Measurements from ENCODE around the gene USP3. TPM values are rescaled to one million over a fixed set of nuclear protein-coding genes. Genes with fewer than 3 reads are reported as not detected.

The USP3 gene
- polyA plus RNA-seq, 1 donor (not counting 4 experiments of a cell fraction or from before 2014, with no cell fraction given) = 16.2 TPM

DNA sequence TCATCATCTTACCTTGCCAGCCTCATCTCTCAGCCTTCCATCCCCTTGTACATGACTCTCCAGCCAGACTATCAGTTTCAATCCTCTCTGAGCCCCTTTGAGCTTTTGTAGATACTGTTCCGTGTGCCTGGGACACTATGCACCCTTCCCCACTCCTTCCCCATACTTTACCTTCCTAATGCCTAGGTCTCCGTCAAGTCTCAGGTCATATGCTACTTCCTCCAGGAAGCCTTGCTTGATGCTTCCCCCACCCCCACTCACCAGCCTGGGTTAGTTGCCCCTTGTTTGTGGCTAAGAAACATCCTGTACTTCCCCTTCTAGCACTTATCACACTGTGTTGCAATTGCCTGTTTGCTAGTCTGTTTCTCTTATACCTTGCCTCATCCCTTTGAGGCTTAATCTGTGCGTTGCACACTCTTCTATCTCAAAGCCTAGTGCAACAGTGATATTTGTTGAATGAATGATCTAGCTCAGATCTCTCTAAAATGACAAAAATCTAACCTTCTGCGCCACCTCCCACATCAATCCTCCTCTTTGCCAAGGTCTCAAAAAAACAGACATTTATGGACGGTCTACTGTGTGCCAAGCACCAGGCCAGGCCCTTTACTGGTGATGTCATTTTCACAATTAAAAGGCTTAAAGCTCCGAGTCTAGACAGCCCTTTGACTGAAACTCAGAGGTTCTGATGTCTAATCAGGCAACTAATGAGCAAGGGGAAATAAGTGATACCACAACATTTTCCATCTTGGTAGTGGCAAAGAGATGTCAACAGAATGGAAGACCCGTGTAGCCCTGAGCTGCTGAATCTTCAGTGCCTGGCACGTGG is 6.5 kb upstream of the USP3 start:
- FAIRE-seq = no peak
- Histone ChIP-seq H2AFZ (ENCODE audit: control insufficient read depth, low read length) (no peak overlapping the region), H4K20me1 (ENCODE audit: control insufficient read depth, extremely low read depth, insufficient read depth, low read length) (no peaks in the 10 kb centered on the region), H3K4me1 (ENCODE audit: control insufficient read depth, extremely low read depth, insufficient read depth, low read length) (peaks cover 27% of the 10 kb centered on the region), H3K27ac (ENCODE audit: control insufficient read depth, insufficient read depth, low read length) (no peak overlapping the region), H3K79me2 (ENCODE audit: control insufficient read depth, insufficient read depth, low read length) (no peaks in the 10 kb centered on the region), H3K9me1 (ENCODE audit: control insufficient read depth, extremely low read depth, insufficient read depth, low read length) (no peaks in the 10 kb centered on the region), H3K4me3 (ENCODE audit: control insufficient read depth in 2 of 3, extremely low read depth in 1 of 3, insufficient read depth in 2 of 3, low read depth in 1 of 3, low read length in 3 of 3) (no peak overlapping the region), H3K4me2 (ENCODE audit: control insufficient read depth, extremely low read depth, insufficient read depth, low read depth, low read length) (no peak overlapping the region), H3K36me3 (ENCODE audit: control insufficient read depth in 2 of 2, extremely low read depth in 1 of 2, insufficient read depth in 2 of 2, low read length in 2 of 2) (no peaks in the 10 kb centered on the region), H3K27me3 (ENCODE audit: control insufficient read depth, extremely low read depth, insufficient read depth, low read length) (no peaks in the 10 kb centered on the region), H3K9ac (ENCODE audit: control insufficient read depth, extremely low read depth, insufficient read depth, low read length) (no peak overlapping the region), H3K9me3 (ENCODE audit: control insufficient read depth, low read depth, low read length) (no peaks in the 10 kb centered on the region)
- TF ChIP-seq EZH2 (IDR thresholded peaks at IDR 0.05; ENCODE audit: low read length) = no peak
- DNase-seq (ENCODE audit: low read depth, low spot score) = no peak
- dilution Hi-C loops (cut with MboI; ENCODE audit: extremely low pct_ligation_motif_present, low sequenced_read_pairs) = no loop called here

DNA sequence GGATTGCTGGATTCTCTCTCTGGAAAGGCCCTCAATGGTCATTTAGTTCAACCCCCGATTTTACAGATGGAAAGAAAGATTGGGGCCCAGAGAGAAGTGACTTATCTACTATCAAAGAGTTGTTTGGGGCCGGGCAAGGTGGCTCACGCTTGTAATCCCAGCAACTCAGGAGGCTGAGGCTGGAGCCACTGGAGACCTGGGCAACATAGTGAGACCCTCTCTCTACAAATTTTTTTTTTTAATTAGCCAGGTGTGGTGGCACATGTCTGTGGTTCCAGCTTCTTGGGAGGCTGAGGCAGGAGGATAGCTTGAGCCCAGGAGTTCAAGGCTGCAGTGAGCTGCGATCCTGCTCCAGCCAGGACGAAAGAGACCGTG is 5.2 kb upstream of the USP3 start:
- FAIRE-seq (no peak), DNase-seq (ENCODE audit: low read depth, low spot score) (no peak)
- dilution Hi-C loops (cut with MboI; ENCODE audit: extremely low pct_ligation_motif_present, low sequenced_read_pairs) = no loop called here
- Histone ChIP-seq H3K9me1 (ENCODE audit: control insufficient read depth, extremely low read depth, insufficient read depth, low read length) (no peaks in the 10 kb centered on the region), H2AFZ (ENCODE audit: control insufficient read depth, low read length) (no peak overlapping the region), H3K4me3 (ENCODE audit: control insufficient read depth in 2 of 3, extremely low read depth in 1 of 3, insufficient read depth in 2 of 3, low read depth in 1 of 3, low read length in 3 of 3) (no peak overlapping the region), H3K9ac (ENCODE audit: control insufficient read depth, extremely low read depth, insufficient read depth, low read length) (no peak overlapping the region), H3K79me2 (ENCODE audit: control insufficient read depth, insufficient read depth, low read length) (no peaks in the 10 kb centered on the region), H3K27ac (ENCODE audit: control insufficient read depth, insufficient read depth, low read length) (no peak overlapping the region), H4K20me1 (ENCODE audit: control insufficient read depth, extremely low read depth, insufficient read depth, low read length) (no peaks in the 10 kb centered on the region), H3K27me3 (ENCODE audit: control insufficient read depth, extremely low read depth, insufficient read depth, low read length) (no peaks in the 10 kb centered on the region), H3K9me3 (ENCODE audit: control insufficient read depth, low read depth, low read length) (no peaks in the 10 kb centered on the region), H3K4me1 (ENCODE audit: control insufficient read depth, extremely low read depth, insufficient read depth, low read length) (peaks cover 36% of the 10 kb centered on the region), H3K4me2 (ENCODE audit: control insufficient read depth, extremely low read depth, insufficient read depth, low read depth, low read length) (no peak overlapping the region), H3K36me3 (ENCODE audit: control insufficient read depth in 2 of 2, extremely low read depth in 1 of 2, insufficient read depth in 2 of 2, low read length in 2 of 2) (no peaks in the 10 kb centered on the region)
- TF ChIP-seq EZH2 (IDR thresholded peaks at IDR 0.05; ENCODE audit: low read length) = no peak
- TF ChIP-seq, protein P1, sequence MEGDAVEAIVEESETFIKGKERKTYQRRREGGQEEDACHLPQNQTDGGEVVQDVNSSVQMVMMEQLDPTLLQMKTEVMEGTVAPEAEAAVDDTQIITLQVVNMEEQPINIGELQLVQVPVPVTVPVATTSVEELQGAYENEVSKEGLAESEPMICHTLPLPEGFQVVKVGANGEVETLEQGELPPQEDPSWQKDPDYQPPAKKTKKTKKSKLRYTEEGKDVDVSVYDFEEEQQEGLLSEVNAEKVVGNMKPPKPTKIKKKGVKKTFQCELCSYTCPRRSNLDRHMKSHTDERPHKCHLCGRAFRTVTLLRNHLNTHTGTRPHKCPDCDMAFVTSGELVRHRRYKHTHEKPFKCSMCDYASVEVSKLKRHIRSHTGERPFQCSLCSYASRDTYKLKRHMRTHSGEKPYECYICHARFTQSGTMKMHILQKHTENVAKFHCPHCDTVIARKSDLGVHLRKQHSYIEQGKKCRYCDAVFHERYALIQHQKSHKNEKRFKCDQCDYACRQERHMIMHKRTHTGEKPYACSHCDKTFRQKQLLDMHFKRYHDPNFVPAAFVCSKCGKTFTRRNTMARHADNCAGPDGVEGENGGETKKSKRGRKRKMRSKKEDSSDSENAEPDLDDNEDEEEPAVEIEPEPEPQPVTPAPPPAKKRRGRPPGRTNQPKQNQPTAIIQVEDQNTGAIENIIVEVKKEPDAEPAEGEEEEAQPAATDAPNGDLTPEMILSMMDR (optimal IDR thresholded peaks at IDR 0.05 in 1 of 3, IDR thresholded peaks at IDR 0.05 in 1 of 3, conservative IDR thresholded peaks at IDR 0.05 in 1 of 3; ENCODE audit: extremely low read depth in 1 of 3, insufficient read depth in 2 of 3, low read length in 3 of 3) = no peak

Data from keratinocyte (primary cell).